ENCODE data around the gene CCNY.

The CCNY gene

DNA sequence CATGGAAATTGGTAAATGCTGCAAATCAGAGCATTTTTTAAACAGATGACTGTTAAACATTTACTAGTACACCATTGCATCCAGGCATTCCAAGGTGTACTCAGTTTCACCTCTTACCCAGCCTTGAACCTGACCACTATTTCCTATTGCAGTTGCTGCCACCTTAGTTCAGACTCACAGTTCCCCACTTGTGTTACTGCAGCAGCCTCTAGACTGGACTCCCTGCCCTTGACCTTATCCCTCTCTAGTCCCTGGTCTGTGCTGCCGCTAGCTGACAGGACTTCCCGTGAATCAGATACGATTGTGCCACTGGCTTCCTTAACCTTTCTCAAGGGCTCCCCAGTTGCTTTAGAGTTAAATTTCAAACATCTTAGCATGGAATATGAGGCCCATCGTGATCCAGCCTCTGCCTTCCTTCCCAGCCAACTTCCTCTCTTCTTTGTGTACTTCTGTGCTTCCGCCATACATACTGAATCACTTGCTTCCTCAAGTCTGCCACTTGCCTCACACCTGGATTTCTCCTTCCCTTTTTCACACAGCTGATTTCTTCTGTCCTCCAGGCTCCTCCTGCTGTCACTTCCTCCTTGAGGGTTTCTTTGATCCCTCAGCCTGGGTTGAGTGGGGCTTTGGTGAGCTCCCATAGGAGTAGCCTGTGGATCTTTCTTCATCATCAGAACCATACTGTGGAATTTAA, 150.1 kb downstream of the CCNY start:
- no peak for DNase-seq (ENCODE audit: low spot score)

DNA sequence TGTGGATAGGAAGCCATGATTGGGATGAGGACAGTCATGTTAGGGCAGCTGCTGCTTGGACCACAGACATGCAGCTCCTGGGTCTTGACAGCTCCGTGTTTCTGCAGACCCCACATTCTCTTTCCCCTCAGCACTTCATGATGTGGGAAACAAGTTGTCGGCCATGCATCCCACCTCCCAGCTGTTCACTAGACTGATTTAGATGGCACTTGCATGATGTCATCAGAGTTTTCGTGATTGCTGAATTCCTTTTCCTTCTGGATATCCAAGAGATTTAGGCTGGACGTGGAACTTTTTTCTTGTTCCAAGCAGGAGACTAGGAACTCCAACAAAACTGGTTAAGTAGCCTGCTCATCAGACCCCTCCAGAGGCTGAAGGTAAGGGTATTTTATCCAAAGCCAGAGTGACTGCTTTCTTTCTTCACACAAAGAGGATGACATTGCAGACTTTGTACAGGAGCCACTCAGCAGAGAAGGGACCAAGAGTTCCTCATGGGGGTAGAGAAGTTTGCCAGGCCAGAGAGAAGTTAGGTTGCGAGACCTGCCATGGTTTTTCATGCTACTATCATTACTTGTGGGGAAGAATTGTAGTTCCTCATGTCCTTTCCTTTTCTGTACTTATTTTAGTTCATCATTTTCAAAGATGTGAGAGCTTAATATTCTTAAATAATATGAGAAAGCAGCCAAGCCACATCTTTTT, 151.2 kb downstream of the CCNY start:
- no peak for DNase-seq (ENCODE audit: low spot score)

DNA sequence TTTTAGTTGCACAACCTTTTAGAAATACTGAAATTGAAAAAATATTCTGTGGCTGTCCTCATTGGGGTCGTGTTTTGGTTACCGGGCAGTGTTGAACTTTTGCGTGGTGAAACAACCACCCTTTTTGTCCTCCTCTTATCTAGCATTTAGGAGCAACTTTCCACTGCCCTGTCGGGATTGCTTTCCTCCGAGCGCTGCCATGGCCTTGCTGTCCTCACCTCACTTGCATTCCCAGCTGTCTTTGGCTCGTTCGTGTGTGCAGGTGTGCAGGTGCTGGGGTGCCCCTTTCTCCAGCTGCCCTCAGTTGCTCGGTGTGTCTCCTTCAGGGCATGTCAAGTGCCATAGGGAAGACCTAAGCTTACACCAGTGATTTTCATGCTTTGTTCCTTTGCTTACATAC, 151.9 kb downstream of the CCNY start:
- no peak for DNase-seq (ENCODE audit: low spot score)

DNA sequence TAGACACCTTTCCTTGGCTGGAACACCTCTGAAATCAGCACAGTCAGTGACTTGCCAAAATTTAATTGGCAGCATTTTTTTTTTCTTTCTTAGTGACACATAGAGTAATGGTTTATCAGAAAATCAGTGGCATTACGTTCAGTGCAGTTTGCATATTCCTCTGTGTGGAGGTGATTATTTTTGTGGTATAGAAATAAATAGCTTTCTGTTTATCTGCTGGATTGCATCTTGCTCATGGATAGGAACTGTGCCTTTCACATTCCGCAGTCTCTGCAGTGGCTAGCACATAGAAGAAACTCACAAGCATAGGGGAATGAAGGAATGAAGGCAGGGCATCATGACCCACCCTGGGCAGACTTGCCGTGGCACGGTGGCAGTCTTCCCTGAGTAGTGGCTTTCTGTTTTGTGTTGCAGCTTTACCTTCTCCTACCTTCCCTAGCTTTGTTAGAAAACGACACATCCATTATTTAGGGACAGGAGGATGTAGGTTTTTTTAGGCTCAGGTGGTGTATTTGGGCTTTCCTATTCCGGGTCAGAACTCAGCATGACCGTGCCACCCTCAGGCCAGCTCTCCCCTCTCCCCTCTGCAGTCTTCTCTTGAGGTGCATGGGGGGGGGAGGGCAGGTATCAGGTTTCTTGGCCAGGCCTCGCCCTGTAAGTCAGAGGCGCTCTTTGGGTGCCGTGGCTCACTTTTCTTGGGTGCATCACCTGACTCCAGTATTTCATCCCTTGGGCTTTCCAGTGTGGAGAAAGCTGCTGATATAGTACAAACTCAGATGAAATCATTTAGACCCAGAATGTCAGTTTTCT, 156.3 kb downstream of the CCNY start:
- DNase-seq (ENCODE audit: low spot score) = no peak

DNA sequence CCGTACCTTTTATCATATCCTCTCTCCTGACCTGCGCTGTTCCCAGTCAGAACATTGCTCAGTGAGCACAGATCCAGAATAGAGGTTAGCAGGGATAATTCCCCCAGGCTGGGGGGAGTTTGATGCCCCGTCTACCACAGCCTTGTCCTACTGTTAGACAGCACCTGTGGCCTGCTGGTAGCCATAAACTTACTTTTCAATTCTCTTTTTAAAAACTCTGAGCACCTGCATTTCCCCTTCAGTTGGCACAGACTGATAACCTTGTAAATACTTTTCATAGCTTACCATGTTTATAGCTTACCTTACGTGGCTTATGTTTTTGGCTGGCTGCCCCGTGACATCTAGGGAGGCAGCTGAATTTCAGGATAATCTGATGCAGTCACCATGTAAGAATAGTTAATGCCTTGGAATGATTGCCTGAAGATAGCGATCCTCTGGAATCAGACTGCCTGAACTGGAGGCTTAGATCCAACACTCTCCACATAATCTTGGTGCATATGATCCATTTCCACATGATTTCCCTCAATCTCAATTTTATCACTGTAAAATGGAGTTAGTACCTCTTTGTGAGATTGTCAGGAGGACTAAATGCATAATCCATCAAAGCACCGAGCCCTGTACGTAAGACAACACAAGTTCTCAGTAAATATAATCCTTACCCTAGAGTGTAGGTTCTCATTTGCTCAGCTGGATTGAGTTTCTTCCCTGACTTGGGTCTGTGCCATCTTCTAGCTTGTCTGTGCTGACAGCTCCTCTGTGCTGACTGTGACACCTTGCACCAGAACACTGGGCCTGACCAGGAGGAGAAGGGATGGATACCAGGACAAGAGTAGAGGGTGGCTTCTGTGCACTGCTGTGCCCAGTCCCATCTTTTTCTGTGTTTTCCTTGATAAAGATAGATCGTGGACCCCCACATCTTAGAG, 157.1 kb downstream of the CCNY start:
- DNase-seq (ENCODE audit: low spot score) = no peak

DNA sequence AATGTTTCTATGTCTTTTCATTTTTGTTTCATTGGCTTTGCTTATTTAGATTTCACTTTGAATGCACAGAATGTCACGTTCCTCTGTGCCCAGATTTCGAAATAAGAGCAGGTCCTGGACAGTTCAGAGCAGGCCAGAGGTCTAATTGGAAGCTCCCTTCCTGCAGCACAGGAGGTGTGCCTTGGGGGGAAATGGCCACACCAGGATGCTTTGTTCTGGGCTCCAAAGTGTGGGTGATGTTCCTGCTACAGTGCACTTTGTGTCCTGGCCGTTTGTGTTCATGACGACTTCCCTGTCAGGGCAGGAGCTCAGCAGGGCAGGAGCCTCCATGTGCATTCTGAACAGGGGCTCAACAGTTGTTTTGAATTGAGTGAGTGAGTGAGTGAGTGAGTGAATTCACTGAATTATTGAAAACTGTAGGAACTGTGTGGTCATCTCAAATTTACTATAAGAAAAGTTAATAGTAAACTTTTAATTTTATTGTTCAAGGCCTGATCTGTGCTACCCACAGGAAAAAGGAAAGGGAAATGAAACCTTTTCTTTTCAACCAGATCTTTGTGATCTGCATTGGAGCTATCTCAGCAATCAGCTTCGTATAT, 159.3 kb downstream of the CCNY start:
- DNase-seq (ENCODE audit: low spot score) = no peak

DNA sequence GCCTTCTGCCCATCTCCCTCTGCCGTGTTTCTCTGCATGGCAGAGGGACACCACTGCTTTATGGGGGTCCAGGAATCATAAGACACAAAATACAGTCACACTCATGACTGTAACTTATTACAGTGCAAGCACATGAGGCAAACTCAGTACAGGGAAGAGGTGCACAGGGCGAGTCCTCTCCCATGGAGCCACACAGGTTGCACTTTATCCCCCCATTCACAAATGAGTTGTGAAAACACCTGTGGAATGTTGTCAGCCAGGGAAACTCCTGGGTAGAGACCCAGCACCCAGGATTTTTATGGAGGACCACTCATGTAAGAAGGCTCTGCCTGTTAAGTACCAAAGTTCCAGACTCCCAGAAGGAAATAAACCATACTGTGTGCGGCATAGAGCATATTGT, 161.6 kb downstream of the CCNY start:
- DNase-seq (ENCODE audit: low spot score) = no peak

DNA sequence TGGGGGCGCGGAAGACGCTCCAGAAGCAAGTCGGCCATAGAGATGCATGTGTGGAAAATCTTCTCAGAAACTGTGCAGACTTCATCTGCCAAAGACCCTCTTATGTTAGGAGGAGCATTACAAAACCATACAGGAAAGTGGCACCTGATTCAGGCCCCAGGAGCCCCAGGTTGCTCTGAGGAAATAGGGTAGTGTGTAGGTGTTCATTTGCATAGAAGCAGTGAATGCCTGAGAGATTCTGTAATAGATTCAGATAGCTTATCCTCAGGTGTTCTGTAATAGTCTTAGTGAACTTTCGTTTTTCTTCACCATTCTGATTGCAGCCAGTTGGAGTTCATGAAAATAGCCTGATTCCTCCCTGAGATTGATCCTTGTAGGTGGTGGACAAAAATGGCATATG, 162.4 kb downstream of the CCNY start:
- DNase-seq (ENCODE audit: low spot score) = no peak

DNA sequence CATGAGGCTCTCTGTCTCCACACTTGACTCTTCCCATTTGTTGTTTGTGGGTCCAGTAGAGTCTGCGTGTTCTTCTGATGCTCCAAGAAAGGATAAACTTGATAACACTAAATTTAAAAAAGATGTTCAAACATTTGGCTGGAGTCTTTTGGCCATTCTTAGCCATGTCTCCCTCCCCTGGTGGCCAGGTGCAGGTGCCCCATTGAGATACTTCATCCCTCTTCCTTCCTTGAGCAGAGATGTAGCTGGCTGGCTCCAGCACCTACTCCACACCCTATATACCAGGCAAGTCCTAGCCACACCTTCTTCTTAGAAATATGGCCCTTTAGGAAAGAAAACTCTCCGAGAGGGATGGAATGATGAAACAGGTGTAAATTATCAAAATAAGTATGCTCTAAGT, 165.6 kb downstream of the CCNY start:
- no peak for DNase-seq (ENCODE audit: low spot score)

DNA sequence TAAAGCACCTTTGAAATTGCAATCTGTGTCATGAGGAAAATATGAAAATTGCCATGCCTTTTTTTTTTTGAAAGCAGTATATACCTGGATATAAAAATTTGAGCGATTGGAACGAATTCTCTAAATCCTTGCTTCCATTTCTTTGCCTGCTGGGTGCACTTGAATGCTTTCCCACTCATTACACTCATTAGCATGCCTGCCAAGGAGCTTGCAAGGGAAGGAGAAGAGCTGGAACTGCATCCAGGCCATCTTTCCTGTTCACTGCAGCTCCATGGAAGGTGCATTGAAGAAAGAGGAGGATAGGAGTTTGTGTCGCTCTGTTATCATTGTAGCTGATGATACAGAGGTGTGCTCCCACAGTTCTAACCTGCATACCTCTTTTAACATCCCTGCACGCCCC, 166.4 kb downstream of the CCNY start:
- DNase-seq (ENCODE audit: low spot score) = no peak

DNA sequence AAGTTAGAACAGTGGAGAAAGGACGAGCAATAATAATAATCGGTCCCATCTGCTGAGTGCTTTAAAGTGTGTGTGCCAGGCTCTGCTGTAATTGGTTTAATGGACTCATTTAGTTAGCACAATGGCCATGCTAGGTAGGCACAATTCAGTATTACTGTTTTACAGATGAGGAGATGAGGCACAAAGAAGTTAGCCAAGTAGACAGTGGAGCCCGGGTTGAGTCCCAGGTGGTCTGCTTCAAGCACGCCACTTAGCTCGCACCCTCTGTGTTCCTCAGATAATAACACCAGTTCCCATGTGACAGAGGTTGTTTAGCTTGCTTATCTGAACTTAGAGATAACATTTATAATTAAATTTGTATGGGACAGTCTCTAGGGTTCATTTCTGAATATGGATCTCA, 167.3 kb downstream of the CCNY start:
- DNase-seq (ENCODE audit: low spot score) = no peak

DNA sequence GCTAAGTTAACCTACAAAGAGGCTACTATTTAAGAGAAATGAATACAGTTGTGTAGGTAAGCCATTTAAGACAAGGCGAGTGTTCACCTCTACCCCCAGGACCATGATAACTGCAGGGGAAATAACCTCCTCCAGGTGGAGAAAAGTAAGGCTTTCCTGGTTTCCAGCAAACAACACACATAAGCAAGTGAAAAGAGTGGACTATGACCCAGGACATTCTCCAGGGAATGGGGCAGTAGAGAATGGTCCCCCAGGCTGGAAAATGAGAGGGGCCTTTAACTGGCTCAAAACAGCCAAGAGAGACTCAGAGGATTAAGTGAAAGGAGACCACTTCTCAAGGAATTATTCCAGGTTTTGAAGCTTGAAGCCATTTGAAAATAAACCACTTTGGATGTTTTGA, 167.8 kb downstream of the CCNY start:
- no peak for DNase-seq (ENCODE audit: low spot score)

DNA sequence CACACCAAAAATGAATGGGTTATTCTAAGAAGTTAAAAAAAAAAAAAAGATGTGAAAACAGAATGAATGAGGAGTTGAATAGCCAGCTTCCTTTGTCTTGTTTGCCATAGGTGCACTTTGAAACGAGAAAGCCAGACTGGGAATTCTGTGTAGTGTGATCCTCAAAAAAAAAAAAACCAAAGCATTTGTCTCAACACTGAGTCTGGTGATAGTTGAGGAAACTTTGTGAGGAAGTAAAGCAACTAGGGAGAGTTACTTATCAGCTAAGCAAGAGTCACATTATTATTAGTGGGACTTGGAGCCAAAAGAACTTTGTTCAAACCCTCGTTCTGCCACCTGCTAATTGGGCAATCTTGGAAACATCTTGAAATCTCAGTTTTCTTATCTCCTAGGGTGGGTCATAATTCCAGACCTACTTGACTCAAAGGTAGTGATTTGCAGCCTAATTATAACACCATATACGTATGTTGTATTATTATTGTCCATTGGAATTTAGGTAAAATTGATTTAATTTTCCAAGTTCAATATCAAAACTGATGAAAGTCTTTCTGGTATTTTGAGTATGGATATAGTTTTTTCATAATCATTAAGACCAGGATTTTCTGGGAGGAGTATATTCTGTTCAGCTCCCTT, 169.0 kb downstream of the CCNY start:
- DNase-seq (ENCODE audit: low spot score) = no peak

DNA sequence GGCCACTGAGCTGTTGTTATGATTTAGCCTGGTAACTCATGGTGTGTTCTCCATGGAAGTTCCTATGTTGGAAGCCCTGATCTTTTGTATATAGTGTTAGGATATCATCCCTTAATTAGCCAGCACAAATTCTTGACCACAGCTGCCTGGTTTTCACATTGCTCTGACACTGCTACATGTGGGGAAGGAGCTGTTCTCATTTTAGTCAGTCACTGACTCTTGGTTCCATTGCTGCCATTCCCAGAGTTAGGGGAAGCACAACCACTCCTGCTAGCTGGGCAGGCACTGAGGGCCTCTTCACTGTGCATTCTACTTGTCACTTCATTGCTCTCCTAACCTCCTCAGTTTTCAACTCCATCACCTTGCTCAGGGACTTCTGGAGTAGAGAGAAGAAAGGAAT, 170.4 kb downstream of the CCNY start:
- DNase-seq (ENCODE audit: low spot score) = no peak

DNA sequence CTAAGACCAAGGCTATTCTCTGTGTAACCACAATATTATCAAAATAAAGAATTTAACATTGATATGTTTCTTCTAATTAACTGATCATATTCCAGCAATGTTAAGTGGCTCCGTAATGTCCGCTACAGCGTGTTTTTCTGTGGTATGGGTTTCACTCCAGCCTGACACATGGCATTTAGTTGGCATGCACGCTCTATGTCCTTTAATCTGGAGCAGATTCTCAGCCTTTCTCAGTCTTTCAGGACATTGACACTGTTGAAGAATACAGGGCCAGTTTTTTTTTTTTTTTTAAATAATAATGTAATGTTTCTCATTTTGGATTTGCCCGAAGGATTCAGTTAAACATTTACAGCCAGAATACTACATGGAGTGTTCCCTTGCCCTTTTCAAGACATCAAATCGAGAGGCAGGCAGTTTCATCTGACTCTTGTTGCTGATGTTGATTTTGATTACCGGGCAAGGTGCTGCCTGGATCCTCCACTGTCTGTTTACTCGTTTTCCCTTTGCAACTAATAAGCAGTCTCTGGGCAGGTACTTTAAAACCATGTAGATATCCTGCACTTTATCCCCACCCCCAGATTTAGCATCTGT, 171.3 kb downstream of the CCNY start:
- no peak for DNase-seq (ENCODE audit: low spot score)

DNA sequence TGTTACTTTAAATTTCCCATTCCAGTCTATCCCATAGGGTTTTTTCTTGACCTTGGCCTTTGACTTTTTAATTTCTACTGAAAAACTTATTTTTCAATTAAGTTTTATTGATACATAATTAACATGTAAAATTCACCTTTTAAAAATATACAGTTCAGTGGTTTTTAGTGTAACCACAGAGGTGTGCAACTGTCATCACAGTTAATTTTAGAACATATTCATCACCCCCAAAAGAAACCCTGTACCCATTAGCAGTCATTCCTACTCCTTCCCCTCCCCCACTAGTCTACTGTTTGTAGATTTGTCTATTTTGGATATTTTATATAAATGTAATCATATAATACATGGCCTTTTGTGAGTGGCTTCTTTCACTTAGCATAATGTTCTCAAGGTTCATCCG, 172.3 kb downstream of the CCNY start:
- no peak for DNase-seq (ENCODE audit: low spot score)

DNA sequence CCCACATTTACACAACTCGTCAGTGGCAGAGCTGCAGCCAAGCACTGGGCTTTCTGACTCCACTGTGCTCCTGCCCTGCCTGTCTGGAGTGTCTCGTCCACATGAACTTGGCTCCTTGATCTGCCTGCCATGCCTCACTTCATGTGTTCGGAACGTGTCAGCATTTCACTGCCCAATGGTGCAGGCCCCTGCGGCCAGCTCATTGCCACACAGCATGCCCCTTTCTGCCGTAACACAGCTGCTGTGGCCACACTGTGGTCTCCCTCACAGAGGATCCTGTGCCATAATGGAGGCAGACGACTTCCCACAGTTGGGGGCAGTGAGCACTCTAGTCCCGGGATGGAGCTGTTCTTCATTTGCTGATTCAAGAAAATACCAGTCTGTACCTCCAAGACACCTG, 174.6 kb downstream of the CCNY start:
- DNase-seq (ENCODE audit: low spot score) = no peak

DNA sequence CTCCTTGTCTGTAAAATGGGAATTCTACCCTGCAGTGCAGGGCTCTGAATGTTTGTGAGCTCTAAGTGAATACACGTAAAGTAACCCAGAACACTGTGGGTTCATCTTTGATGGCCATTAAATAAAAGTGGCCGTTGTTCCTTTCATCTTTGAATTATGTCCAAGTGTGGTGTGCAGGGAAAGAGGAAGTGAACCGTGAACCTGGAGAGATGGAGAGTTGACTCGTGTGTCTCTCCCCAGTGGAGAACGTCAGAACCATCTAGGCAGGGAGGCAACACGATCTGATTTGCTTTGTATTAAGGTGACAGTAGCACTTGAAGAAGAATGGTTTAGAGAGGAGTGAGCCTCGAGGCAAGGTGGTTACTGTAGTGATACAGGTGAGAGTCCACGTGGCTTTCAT, 175.3 kb downstream of the CCNY start:
- DNase-seq (ENCODE audit: low spot score) = no peak

DNA sequence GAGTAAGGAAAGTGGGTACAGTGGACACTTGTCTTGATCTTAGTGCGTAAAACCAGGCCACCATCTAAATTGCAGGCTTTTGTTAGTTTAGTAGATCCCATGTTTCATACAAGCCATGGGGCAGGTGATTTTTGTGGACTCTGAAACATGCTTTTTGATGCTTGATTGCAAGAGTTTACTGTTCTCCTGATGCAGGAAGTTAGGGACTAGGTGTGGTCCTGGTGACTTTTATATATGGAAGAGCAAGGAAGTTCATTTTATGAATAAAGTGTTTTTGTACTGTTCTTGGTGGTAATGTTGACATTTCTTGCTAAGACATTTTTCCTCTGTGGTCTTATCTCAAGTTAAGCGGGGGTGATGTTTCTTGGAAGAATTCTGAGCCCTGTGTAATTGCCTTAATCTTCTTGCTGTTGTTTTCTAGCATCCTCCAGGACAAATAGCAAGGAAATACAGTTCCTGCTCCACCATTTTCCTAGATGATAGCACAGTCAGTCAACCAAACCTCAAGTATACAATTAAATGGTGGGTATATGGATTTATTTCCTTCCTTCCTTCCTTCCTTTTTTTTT, 179.9 kb downstream of the CCNY start:
- DNase-seq (ENCODE audit: low spot score) = no peak

DNA sequence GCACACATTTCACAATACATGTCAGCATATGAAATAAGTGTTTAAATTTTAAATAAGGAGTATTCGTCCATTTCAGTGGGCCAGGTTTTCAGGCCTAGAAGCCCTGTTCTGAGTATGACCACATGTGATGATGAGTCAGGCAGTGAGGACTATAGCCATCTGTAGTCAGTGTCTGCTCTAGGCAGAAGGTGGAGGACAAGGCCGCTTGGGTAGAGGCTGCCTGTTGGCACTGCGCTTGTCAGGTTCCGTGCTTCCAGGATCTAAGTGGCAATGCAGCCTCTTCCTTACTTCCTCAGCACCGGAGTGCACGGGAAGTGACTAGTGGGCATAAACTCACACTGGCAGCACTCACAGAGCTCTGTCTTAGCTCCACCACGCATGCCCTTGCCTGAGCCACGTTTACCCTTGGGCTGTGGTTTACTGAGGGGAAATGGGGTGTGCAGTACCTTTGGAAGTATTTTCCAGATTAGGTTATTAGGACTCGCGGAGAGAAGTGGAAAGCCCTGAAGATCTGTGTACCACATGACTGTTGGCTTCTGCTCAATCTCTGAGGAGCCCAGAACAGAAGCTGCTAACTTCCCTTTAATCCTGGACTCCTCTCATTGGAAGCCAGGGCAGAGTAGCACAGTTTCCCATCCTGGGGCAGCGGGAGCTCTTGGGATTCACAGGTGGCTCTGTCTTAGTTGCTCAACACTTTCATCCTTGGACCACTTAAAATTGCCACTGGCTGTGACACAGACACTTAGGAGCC, 181.3 kb downstream of the CCNY start:
- no peak for DNase-seq (ENCODE audit: low spot score)

Measured in left forelimb (tissue), 1 donor.